ENCODE data around the gene NMB. TPM values are rescaled to one million over a fixed set of nuclear protein-coding genes. Genes with fewer than 3 reads are reported as not detected.

NMB gene
- total RNA-seq, 1 donor from 2014 or later: 1.9 TPM

GRCh38 chr15:84611631-84612030 lies 46.4 kb downstream of the NMB start:
- DNase-seq: no peak

- no peak for DNase-seq
Observed at GRCh38 chr15:84609818-84610525, 48.0 kb downstream of the NMB start.

- DNase-seq: no peak
Observed at GRCh38 chr15:84608707-84609284, 49.2 kb downstream of the NMB start.

GRCh38 chr15:84606653-84607120 lies 51.3 kb downstream of the NMB start:
- no peak for DNase-seq

GRCh38 chr15:84605554-84605882 lies 52.5 kb downstream of the NMB start:
- no peak for DNase-seq

Other genes with a start within 250 kb of the NMB start
- 32.6 TPM for gene ZSCAN2, start 57.2 kb downstream of the NMB start, total RNA-seq
- 25.7 TPM for gene WDR73, start 3.9 kb downstream of the NMB start, total RNA-seq
- 68.9 TPM for gene SEC11A, start 57.9 kb upstream of the NMB start, total RNA-seq
- 6.4 TPM for gene ZNF592, start 90.4 kb upstream of the NMB start, total RNA-seq
- gene ALPK3, start 159.2 kb upstream of the NMB start, total RNA-seq: 1.6 TPM
- gene SLC28A1, start 226.5 kb upstream of the NMB start, total RNA-seq: not detected

Measured in occipital lobe (tissue), 2 donors.